ENCODE results near the gene ENO4. TPM values are rescaled to one million over a fixed set of nuclear protein-coding genes. Genes with fewer than 3 reads are reported as not detected.

The ENO4 gene
- total RNA-seq, 1 experiment from 2014 or later, result not detected

DNA sequence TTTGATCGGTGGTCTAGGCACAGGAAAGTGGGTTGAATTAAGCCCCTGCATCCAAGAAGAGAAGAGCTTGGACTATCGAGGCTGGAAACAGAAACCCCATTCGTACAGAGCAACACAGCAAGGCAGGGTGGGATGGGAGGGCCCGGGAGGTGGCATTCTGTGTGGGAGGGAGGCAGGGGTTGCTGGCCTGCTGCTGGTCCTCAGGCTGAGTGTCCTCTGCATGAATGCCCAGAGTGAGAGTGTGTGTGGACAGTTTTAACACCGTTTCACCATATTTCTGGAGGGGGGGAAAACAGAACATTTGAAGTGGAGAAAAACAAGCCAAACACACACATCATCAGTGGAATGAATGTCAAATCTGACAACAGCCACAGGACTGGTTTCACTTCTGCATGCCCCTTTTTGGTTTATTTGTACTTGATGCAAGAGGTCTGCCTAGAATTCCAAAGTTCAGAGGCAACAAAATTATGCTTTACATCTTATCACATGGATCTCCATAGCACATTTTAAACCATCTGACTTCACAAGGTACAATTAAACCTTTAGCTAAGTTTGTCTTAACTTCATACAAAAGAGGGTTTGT is 11.1 kb upstream of the ENO4 start:
- H3K9me3 ChIP-seq, result no peaks in the 10 kb centered on the region
- no TSS peak for BruUV-seq (replicated peaks)
- Mint-ChIP-seq H3K27me3 (ENCODE audit: insufficient read depth, unreplicated experiment) (no peaks in the 10 kb centered on the region), H3K4me3 (ENCODE audit: unreplicated experiment) (no peak overlapping the region), H3K27ac (ENCODE audit: unreplicated experiment) (no peak overlapping the region), H3K36me3 (ENCODE audit: insufficient read depth, unreplicated experiment) (no peaks in the 10 kb centered on the region), H3K4me1 (ENCODE audit: low read depth, unreplicated experiment) (no peaks in the 10 kb centered on the region), H3K9me3 (ENCODE audit: unreplicated experiment) (no peaks in the 10 kb centered on the region)
- no peak overlapping the region for H3K4me3 ChIP-seq (ENCODE audit: low read depth, low read length)
- H3K4me1 ChIP-seq, result 0 out of 2 replicates have a peak, but pooled peaks cover 15% of the 10 kb centered on the region
- no peaks in the 10 kb centered on the region for H3K36me3 ChIP-seq (ENCODE audit: control insufficient read depth, insufficient read depth, low read length)
- no peaks in the 10 kb centered on the region for H3K27me3 ChIP-seq (replicated peaks; ENCODE audit: control insufficient read depth, insufficient read depth, low read length)
- CTCF ChIA-PET, result interaction anchor here (0.9 to 1.4 kb wide), 2 partner anchors 35 to 337 kb away, joined by 4 to 6 read pairs; no protein-coding TSS in a partner anchor
- POLR2A ChIA-PET, result no interaction called here
- DNase-seq, result no peak
- TF ChIP-seq, protein P1, sequence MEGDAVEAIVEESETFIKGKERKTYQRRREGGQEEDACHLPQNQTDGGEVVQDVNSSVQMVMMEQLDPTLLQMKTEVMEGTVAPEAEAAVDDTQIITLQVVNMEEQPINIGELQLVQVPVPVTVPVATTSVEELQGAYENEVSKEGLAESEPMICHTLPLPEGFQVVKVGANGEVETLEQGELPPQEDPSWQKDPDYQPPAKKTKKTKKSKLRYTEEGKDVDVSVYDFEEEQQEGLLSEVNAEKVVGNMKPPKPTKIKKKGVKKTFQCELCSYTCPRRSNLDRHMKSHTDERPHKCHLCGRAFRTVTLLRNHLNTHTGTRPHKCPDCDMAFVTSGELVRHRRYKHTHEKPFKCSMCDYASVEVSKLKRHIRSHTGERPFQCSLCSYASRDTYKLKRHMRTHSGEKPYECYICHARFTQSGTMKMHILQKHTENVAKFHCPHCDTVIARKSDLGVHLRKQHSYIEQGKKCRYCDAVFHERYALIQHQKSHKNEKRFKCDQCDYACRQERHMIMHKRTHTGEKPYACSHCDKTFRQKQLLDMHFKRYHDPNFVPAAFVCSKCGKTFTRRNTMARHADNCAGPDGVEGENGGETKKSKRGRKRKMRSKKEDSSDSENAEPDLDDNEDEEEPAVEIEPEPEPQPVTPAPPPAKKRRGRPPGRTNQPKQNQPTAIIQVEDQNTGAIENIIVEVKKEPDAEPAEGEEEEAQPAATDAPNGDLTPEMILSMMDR (IDR thresholded peaks at IDR 0.05; ENCODE audit: insufficient read depth in 1 of 2, low read depth in 1 of 2, low read length in 1 of 2, severe bottlenecking in 1 of 2, unreplicated experiment in 1 of 2), result no peak
- intact Hi-C loops (cut with micrococcal nuclease; ENCODE audit: unreplicated experiment), result no loop called here

DNA sequence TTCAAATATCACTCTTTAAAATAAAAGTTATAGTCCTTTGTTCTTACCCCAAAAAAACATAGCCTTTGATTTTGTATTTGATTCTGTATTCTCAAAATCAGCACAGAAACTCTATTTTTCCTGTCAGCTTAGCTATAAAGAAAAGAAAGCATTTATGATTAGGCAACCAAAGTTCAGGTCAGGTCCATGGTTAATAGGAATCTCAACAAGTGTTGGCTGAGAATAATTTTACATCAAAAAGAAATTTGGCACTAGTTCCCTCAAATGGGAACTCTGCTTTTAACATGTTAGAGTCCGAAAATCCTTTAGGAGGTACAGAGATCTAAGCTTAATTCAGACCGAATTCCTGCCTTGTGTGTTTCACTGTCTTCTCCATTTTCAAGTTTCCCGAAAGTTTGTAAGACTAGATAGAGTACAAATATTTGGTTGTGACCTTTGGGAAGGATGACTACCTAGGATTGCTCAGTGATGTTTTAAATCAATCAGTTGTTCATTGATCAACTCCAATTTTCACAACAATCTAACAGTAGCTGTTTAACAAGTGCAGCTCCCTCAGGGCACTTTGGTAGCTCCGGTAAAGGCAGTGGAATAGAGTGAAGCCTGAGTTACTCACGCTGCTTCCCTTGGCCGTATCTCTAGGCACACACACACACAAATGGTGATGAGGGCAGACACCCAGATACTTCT is 8.8 kb upstream of the ENO4 start:
- Histone ChIP-seq H3K4me1 (0 out of 2 replicates have a peak, but pooled peaks cover 8% of the 10 kb centered on the region), H3K36me3 (ENCODE audit: control insufficient read depth, insufficient read depth, low read length) (no peaks in the 10 kb centered on the region), H3K4me3 (ENCODE audit: low read depth, low read length) (no peak overlapping the region), H3K9me3 (no peaks in the 10 kb centered on the region), H3K27me3 (replicated peaks; ENCODE audit: control insufficient read depth, insufficient read depth, low read length) (no peaks in the 10 kb centered on the region)
- intact Hi-C loops (cut with micrococcal nuclease; ENCODE audit: unreplicated experiment), result no loop called here
- H3K4me3 Mint-ChIP-seq (ENCODE audit: unreplicated experiment), result no peak overlapping the region
- DNase-seq, result no peak
- H3K36me3 Mint-ChIP-seq (ENCODE audit: insufficient read depth, unreplicated experiment), result no peaks in the 10 kb centered on the region
- CTCF ChIA-PET, result interaction anchor here (1.0 kb wide), 1 partner anchor 31 kb away, joined by 3 read pairs; no protein-coding TSS in a partner anchor
- H3K27me3 Mint-ChIP-seq (ENCODE audit: insufficient read depth, unreplicated experiment), result no peaks in the 10 kb centered on the region
- H3K27ac Mint-ChIP-seq (ENCODE audit: unreplicated experiment), result no peak overlapping the region
- TF ChIP-seq, protein P1 (IDR thresholded peaks at IDR 0.05; ENCODE audit: insufficient read depth in 1 of 2, low read depth in 1 of 2, low read length in 1 of 2, severe bottlenecking in 1 of 2, unreplicated experiment in 1 of 2), result no peak
- no TSS peak for BruUV-seq (replicated peaks)
- POLR2A ChIA-PET, result no interaction called here
- H3K9me3 Mint-ChIP-seq (ENCODE audit: unreplicated experiment), result no peaks in the 10 kb centered on the region
- no peaks in the 10 kb centered on the region for H3K4me1 Mint-ChIP-seq (ENCODE audit: low read depth, unreplicated experiment)

DNA sequence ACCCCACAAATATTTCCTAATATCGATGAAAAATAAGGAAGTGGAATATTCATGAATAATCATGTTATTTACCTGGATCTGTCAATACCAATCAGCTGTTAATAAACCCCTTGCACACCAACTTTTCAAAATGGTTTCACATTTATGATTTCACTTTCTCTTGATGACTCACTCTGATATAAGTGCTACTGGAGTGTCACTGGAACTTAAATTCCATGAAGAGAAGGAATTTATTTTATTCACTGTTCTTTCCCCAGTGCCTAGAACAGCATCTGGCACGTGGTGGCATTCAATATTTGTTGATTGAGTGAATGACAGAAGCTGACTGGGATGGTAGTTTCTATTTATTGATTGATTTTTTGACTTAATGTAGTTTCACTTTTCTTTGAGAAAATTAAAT is 3.5 kb upstream of the ENO4 start:
- intact Hi-C loops (cut with micrococcal nuclease; ENCODE audit: unreplicated experiment), result loop anchor here (5.0 kb wide), 1 partner anchor 161 kb away; the partner anchor contains the start of gene SHTN1
- Mint-ChIP-seq H3K4me3 (ENCODE audit: unreplicated experiment) (no peak overlapping the region), H3K27ac (ENCODE audit: unreplicated experiment) (no peak overlapping the region), H3K4me1 (ENCODE audit: low read depth, unreplicated experiment) (peaks cover 16% of the 10 kb centered on the region), H3K9me3 (ENCODE audit: unreplicated experiment) (no peaks in the 10 kb centered on the region), H3K27me3 (ENCODE audit: insufficient read depth, unreplicated experiment) (peaks cover 5% of the 10 kb centered on the region), H3K36me3 (ENCODE audit: insufficient read depth, unreplicated experiment) (peaks cover 12% of the 10 kb centered on the region)
- H3K36me3 ChIP-seq (ENCODE audit: control insufficient read depth, insufficient read depth, low read length), result no peaks in the 10 kb centered on the region
- no peaks in the 10 kb centered on the region for H3K9me3 ChIP-seq
- ChIA-PET POLR2A (no interaction called here), CTCF (no interaction called here)
- TF ChIP-seq, protein P1 (IDR thresholded peaks at IDR 0.05; ENCODE audit: insufficient read depth in 1 of 2, low read depth in 1 of 2, low read length in 1 of 2, severe bottlenecking in 1 of 2, unreplicated experiment in 1 of 2), result no peak
- no TSS peak for BruUV-seq (replicated peaks)
- no peaks in the 10 kb centered on the region for H3K4me1 ChIP-seq
- H3K27me3 ChIP-seq (replicated peaks; ENCODE audit: control insufficient read depth, insufficient read depth, low read length), result no peaks in the 10 kb centered on the region
- no peak overlapping the region for H3K4me3 ChIP-seq (ENCODE audit: low read depth, low read length)
- no peak for DNase-seq
